ENCODE measurements around the gene JAML. TPM values are rescaled to one million over a fixed set of nuclear protein-coding genes. Genes with fewer than 3 reads are reported as not detected.

Gene JAML
- total RNA-seq, 4 donors from 2014 or later: 3.2 to 15.1 (median 8.0) TPM

DNA sequence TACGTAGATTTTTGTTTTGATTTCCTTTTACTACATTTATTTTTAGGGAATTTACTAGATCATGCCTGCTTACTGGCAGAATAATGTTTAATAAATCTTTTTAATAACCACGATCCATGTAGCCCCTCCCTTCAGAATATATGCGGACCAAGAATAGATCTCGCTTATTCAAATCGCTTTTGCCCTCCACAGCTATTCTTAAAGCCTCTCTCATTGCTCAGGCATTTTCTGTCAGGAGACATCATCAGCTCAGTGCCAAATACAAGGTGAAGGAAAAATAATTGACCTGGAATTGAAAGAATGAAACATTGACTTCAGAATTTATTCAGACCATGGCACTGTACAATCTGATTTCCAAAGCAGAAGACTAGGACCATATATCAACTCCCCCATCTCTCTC, 10.0 kb upstream of the JAML start:
- Histone ChIP-seq H3K36me3 (peaks cover 0 to 11% (median 0%) of the 10 kb centered on the region in 4 donors), H3K9me3 (no peaks in the 10 kb centered on the region), H3K27ac (no peak overlapping the region), H3K4me3 (no peak overlapping the region), H3K27me3 (no peaks in the 10 kb centered on the region), H3K4me1 (peaks cover 0 to 9% (median 2%) of the 10 kb centered on the region in 4 donors)
- TF ChIP-seq EP300 (IDR thresholded peaks at IDR 0.05; ENCODE audit: low read depth) (no peak), POLR2A (IDR thresholded peaks at IDR 0.05) (no peak), POLR2AphosphoS5 (IDR thresholded peaks at IDR 0.05) (no peak)
- TF ChIP-seq, protein P1, sequence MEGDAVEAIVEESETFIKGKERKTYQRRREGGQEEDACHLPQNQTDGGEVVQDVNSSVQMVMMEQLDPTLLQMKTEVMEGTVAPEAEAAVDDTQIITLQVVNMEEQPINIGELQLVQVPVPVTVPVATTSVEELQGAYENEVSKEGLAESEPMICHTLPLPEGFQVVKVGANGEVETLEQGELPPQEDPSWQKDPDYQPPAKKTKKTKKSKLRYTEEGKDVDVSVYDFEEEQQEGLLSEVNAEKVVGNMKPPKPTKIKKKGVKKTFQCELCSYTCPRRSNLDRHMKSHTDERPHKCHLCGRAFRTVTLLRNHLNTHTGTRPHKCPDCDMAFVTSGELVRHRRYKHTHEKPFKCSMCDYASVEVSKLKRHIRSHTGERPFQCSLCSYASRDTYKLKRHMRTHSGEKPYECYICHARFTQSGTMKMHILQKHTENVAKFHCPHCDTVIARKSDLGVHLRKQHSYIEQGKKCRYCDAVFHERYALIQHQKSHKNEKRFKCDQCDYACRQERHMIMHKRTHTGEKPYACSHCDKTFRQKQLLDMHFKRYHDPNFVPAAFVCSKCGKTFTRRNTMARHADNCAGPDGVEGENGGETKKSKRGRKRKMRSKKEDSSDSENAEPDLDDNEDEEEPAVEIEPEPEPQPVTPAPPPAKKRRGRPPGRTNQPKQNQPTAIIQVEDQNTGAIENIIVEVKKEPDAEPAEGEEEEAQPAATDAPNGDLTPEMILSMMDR (IDR thresholded peaks at IDR 0.05): no peak
- DNase-seq: no peak
- intact Hi-C loops (cut with DNase I; ENCODE audit: low total_unique reads) (no loop called here), in situ Hi-C loops (cut with MboI; ENCODE audit: low pct_ligation_motif_present in 1 of 4, low pct_unique_long_range_greater_than_20kb in 1 of 4, low sequenced_read_pairs in 3 of 4) (no loop called here)
- WGBS, 2 donors (ENCODE audit: low coverage in 1 of 2): 90 to 93% methylated on average over 5 of the region's 5 CpGs

DNA sequence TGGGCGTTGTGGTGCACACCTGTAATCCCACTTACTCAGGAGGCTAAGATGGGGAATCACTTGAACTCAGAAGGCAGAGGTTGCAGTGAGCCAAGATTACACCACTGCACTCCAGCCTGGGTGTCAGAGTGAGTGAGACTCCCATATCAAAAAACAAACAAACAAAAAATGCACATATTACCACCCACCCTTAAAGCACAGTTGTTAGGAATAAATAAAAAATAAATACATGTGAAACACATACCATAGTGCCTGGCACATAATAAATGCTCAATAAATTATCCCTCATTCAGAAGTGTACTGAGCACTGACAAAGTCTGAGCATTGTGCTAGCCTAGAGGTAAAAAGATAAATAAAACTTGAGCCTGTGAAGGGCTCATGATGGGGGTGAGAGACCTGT, 9.0 kb upstream of the JAML start:
- Histone ChIP-seq H3K4me3 (no peak overlapping the region), H3K9me3 (no peaks in the 10 kb centered on the region), H3K27ac (no peak overlapping the region), H3K36me3 (peaks cover 0 to 11% (median 0%) of the 10 kb centered on the region in 4 donors), H3K27me3 (no peaks in the 10 kb centered on the region), H3K4me1 (no peaks in the 10 kb centered on the region)
- intact Hi-C loops (cut with DNase I; ENCODE audit: low total_unique reads) (no loop called here), in situ Hi-C loops (cut with MboI; ENCODE audit: low pct_ligation_motif_present in 1 of 4, low pct_unique_long_range_greater_than_20kb in 1 of 4, low sequenced_read_pairs in 3 of 4) (no loop called here)
- no peak for TF ChIP-seq POLR2AphosphoS5 (IDR thresholded peaks at IDR 0.05)
- TF ChIP-seq, protein P1 (IDR thresholded peaks at IDR 0.05): no peak
- TF ChIP-seq EP300 (IDR thresholded peaks at IDR 0.05; ENCODE audit: low read depth): no peak
- TF ChIP-seq POLR2A (IDR thresholded peaks at IDR 0.05): no peak
- 80 to 94% methylated on average over 1 of the region's 1 CpG for WGBS, 2 donors (ENCODE audit: low coverage in 1 of 2)
- no peak for DNase-seq

DNA sequence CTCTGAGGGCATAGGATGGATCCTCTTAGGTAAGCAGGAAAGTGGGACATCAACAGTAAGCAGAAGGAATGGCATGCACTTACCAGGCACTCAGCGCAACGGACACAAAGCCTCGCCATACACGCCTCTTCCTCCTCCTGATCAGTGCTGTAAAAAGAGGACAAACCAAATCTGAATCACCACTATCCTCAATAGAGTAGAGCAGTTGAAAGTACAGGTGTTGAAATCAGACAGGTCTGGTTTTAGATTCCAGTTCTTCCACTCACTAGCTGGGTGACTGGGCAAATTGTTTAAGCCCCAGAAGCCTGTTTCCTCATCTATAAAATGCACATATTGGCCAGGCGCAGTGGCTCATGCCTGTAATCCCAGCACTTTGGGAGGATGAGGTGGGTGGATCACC, 8.6 kb upstream of the JAML start:
- WGBS, 2 donors (ENCODE audit: low coverage in 1 of 2): 96% methylated on average over 5 of the region's 5 CpGs; no CpG with 5 or more reads in 1 of the 2 donors
- Histone ChIP-seq H3K36me3 (peaks cover 0 to 11% (median 0%) of the 10 kb centered on the region in 4 donors), H3K4me1 (no peaks in the 10 kb centered on the region), H3K27me3 (no peaks in the 10 kb centered on the region), H3K9me3 (no peaks in the 10 kb centered on the region), H3K4me3 (no peak overlapping the region), H3K27ac (no peak overlapping the region)
- intact Hi-C loops (cut with DNase I; ENCODE audit: low total_unique reads): no loop called here
- in situ Hi-C loops (cut with MboI; ENCODE audit: low pct_ligation_motif_present in 1 of 4, low pct_unique_long_range_greater_than_20kb in 1 of 4, low sequenced_read_pairs in 3 of 4): no loop called here
- no peak for TF ChIP-seq EP300 (IDR thresholded peaks at IDR 0.05; ENCODE audit: low read depth)
- TF ChIP-seq POLR2AphosphoS5 (IDR thresholded peaks at IDR 0.05): no peak
- TF ChIP-seq, protein P1 (IDR thresholded peaks at IDR 0.05): no peak
- no peak for TF ChIP-seq POLR2A (IDR thresholded peaks at IDR 0.05)
- DNase-seq: no peak

DNA sequence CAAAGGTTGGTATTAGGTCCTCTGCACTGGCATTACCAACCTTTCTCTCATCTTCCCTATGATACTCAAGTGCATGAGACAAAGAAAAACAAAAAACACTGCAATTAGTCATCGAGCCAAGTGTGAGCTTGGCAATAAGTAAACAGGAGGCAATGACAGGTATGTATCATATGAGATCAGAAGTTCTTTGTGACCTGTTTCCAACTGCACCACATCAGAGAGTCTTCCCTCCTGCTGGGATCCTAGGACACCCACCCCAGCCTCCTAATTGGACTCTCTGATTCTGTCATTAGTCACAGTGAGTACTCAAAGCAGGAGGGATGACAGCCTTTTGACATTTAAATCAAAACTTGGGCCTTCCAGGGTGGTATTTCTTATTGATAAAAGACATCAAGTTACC, 7.8 kb upstream of the JAML start:
- Histone ChIP-seq H3K27me3 (no peaks in the 10 kb centered on the region), H3K4me1 (no peaks in the 10 kb centered on the region), H3K36me3 (peaks cover 0 to 11% (median 1%) of the 10 kb centered on the region in 4 donors), H3K9me3 (no peaks in the 10 kb centered on the region), H3K4me3 (no peak overlapping the region), H3K27ac (no peak overlapping the region)
- 86 to 92% methylated on average over 1 of the region's 1 CpG for WGBS, 2 donors (ENCODE audit: low coverage in 1 of 2)
- in situ Hi-C loops (cut with MboI; ENCODE audit: low pct_ligation_motif_present in 1 of 4, low pct_unique_long_range_greater_than_20kb in 1 of 4, low sequenced_read_pairs in 3 of 4) (no loop called here), intact Hi-C loops (cut with DNase I; ENCODE audit: low total_unique reads) (no loop called here)
- TF ChIP-seq, protein P1 (IDR thresholded peaks at IDR 0.05): no peak
- TF ChIP-seq POLR2A (IDR thresholded peaks at IDR 0.05) (no peak), POLR2AphosphoS5 (IDR thresholded peaks at IDR 0.05) (no peak), EP300 (IDR thresholded peaks at IDR 0.05; ENCODE audit: low read depth) (no peak)
- DNase-seq: no peak
